Stromal cell of bone marrow (primary cell): ENCODE measurements around the gene DDX1.

Experiments
- DNase-seq: peaks from one replicate; pipeline ENCODE4 v3.0.0-alpha.2; 2012; ENCODE audit warnings: low read depth

Gene DDX1

GRCh38 chr2:15630121-15630977 is 38.7 kb downstream of the DDX1 start:
- DNase-seq = no peak

- no peak for DNase-seq
These were observed 39.5 kb downstream of the DDX1 start for GRCh38 chr2:15630978-15631719.

GRCh38 chr2:15631883-15632282 is 40.2 kb downstream of the DDX1 start:
- DNase-seq = no peak

GRCh38 chr2:15633043-15633970 is 41.6 kb downstream of the DDX1 start:
- no peak for DNase-seq

- DNase-seq = no peak
These were observed 42.3 kb downstream of the DDX1 start for GRCh38 chr2:15633971-15634346.

- no peak for DNase-seq
These were observed 43.3 kb downstream of the DDX1 start for GRCh38 chr2:15634846-15635490.

GRCh38 chr2:15636972-15637785 is 45.5 kb downstream of the DDX1 start:
- DNase-seq = peak; percentile 52

- DNase-seq = peak; percentile 37
These were observed 47.1 kb downstream of the DDX1 start for GRCh38 chr2:15638720-15639119.

- DNase-seq = no peak
These were observed 47.9 kb downstream of the DDX1 start for GRCh38 chr2:15639323-15640251.

GRCh38 chr2:15640261-15640711 is 48.6 kb downstream of the DDX1 start:
- DNase-seq = no peak

GRCh38 chr2:15640784-15641183 is 49.1 kb downstream of the DDX1 start:
- DNase-seq = no peak

GRCh38 chr2:15641530-15641982 is 49.9 kb downstream of the DDX1 start:
- DNase-seq = no peak

GRCh38 chr2:15642011-15642814 is 50.5 kb downstream of the DDX1 start:
- DNase-seq = no peak

GRCh38 chr2:15642815-15643500 is 51.3 kb downstream of the DDX1 start:
- DNase-seq = no peak

GRCh38 chr2:15643791-15644585 is 52.3 kb downstream of the DDX1 start:
- DNase-seq = no peak

- DNase-seq = no peak
These were observed 53.6 kb downstream of the DDX1 start for GRCh38 chr2:15645300-15645699.

- no peak for DNase-seq
These were observed 54.2 kb downstream of the DDX1 start for GRCh38 chr2:15645720-15646385.
